Fibroblast of lung (primary cell): Measurements from ENCODE around the gene LRRC36.

ENCODE experiments used
- EZH2 ChIP-seq: IDR thresholded peaks from 2 replicates; pipeline ENCODE4 v1.5.1; 2012; ENCODE audit warnings: low read length, control low read depth, mild to moderate bottlenecking; ENCODE audit errors: missing control alignments
- TF ChIP-seq, protein P1 (sequence below), 2 donors: IDR thresholded peaks in 1 of 2; conservative IDR thresholded peaks in 1 of 2; 1 replicate in 1 of 2; 2 replicates in 1 of 2; pipeline ENCODE4 v1.5.1; 2011 to 2012; ENCODE audit warnings: low read length in 2 of 2, control low read depth in 1 of 2, inconsistent platforms in 1 of 2, low read depth in 1 of 2, mild to moderate bottlenecking in 1 of 2

DNA sequence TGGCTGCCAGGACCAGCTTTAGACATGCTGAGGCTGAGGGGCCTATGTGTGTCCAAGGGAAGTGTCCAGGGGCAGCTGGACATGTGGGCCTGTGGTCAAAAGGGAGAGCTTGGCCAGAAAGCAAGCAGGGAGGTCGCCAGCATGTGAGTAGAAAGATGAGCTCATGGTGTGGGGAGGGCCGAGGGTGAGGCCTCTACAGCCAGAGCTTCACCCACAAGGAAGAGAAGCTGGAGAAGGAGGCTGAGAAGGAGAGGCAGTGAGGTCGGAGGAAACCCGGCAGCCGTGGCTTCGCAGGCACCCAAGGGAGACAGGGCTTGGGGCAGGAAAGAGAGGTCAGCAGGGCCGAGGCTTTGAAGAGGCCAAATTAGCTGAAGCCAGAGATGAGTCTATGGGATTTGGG, 100.3 kb downstream of the LRRC36 start:
- TF ChIP-seq EZH2, result no peak
- TF ChIP-seq, protein P1, sequence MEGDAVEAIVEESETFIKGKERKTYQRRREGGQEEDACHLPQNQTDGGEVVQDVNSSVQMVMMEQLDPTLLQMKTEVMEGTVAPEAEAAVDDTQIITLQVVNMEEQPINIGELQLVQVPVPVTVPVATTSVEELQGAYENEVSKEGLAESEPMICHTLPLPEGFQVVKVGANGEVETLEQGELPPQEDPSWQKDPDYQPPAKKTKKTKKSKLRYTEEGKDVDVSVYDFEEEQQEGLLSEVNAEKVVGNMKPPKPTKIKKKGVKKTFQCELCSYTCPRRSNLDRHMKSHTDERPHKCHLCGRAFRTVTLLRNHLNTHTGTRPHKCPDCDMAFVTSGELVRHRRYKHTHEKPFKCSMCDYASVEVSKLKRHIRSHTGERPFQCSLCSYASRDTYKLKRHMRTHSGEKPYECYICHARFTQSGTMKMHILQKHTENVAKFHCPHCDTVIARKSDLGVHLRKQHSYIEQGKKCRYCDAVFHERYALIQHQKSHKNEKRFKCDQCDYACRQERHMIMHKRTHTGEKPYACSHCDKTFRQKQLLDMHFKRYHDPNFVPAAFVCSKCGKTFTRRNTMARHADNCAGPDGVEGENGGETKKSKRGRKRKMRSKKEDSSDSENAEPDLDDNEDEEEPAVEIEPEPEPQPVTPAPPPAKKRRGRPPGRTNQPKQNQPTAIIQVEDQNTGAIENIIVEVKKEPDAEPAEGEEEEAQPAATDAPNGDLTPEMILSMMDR (conservative IDR thresholded peaks at IDR 0.05 in 1 of 2, IDR thresholded peaks at IDR 0.05 in 1 of 2; ENCODE audit: low read depth in 1 of 2, low read length in 2 of 2), result no peak
